Stimulated activated naive CD4-positive, alpha-beta T cell treated with Interleukin-2 at 50 U/mL for 16 hours (primary cell): ENCODE results near the gene NUMA1.

Source experiments
- DNase-seq: peaks from one replicate; lab custom pipeline; 2025; lab: John Stamatoyannopoulos, UW

The NUMA1 gene

GRCh38 chr11:72023335-72023734, 57.0 kb downstream of the NUMA1 start:
- DNase-seq: no peak

DNA sequence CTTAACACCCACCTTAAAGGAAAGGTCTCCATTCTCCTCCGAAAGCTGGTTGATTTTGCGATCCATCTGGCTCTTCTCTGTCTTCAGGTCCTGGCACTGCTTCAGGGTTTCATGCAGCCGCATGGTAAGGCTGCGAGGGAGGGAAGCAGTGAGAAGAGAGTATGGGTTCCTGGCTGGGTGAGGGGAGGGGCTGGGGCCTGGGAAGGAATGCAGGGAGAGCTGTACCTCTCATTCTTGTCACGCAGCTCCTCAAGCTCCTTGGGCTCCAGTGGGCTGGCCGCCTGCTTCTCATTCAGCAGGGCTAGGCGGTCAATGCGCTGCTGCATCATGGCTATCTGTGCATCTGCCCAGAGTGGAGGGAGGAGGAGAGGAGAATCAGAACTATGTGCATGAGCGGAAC, 62.2 kb downstream of the NUMA1 start:
- no peak for DNase-seq

- DNase-seq: no peak
Measured at GRCh38 chr11:72015511-72016061, 64.8 kb downstream of the NUMA1 start.

- DNase-seq: no peak
Measured at GRCh38 chr11:72014761-72015320, 65.5 kb downstream of the NUMA1 start.

DNA sequence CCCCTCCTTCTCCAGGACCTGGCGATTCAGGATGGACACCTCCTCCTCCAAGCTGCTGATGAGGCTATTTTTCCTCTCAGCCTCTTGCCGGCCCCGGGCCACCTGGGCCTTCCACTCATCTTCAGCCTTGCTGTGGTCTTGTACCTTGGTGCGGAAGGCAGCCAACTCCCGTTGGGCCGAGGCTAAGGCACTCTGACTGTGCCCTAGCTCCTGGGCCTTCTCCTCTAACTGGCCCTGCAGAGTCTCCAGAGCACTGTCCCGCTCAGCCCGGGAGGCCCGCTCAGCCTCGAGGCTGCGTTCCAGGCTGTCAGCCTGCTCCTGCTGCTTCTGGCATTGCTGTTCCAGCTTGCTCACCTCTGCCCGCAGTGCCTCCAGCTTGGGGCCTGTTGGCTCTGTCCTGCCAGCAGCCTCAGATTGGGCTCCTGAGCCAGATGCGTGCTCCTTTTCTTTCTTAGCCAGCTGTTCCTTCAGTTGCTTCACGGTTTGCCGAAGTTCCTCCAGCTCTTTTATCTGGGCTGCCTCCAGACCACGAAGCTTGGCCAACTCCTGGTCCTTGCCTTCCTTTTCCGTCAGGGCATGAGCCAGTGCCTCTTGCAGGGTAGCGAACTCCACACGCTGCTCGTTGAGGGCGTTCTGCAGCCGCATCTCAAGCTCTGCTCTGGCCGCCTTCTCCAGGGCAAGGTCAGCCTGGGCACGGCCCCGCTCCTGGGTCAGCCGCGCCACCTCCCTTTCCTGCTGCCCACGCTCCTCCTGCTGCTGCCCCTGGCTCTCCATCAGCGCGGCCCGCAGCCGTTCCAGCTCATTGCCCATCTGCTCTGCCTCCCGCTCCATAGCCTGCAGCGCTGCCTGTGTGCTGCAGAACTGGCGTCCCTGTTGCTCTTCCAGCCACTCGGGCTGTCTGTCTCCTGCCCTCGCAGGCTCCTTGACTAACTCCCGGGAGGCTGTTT, 66.3 kb downstream of the NUMA1 start:
- no peak for DNase-seq

DNA sequence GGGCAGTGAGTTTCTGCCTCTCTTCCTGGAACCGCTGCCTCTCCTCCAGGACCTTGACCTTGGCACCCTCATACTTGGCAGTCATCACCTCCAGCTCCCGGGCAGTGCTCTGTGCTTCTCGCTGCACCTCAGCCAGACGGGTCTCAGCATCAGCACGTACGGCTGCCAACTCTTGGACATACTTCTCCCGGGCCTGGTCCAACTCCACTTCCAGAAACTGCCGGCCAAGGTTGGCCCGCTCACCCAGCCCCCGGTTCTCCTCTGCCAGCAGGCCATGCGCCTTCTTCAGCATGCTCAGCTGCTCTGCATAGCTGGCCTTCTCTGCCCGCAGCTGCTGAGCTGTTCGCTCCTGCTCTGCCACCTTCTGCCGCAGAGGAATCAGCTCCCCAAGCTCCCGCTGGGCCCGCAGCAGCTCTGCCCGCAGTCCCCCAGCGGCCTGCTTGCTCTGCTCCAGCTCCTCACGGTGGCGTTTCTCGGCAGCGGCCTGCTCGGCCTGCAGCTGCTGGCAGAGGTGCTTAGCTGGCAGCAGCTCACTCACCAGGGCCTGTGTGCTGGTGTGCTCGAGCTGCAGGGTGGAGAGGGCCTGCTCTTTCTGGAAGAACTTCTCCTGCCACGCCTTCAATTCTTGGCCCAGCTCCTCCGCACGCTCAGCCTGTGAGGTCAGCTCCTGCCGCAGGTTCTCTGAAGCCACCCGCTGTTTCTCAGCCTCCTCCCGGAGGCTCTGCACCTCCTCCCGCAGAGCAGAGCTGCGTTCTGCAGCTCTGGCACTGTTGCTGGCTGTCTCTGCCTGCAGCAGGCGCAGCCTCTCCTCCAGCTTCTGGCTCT, 67.2 kb downstream of the NUMA1 start:
- no peak for DNase-seq

DNA sequence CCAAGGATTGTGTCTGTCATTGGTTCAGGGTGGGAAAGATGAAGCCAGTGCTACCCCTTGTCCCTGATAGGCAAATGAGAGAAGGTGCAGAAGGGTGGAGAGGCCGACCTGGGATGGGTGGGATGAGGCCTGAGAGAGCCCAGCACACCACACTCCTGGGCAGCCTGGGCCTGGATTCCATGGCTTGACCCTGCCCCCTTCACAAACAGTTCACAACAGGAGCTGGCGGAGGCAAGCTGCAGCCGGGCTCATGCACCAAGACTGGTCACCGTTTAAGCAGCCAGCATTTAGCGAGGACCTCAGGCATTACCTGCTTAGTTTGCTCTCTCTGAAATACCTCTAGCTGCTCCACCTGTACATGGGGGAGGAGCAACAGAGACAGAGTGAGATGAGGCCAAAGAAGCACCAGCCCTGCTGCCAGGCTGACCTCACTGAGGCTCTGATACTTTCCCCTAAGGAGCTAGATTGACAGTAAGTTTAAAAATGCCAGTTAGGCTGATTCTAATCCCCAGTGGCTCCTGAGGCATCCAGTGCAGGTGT, 68.2 kb downstream of the NUMA1 start:
- DNase-seq: no peak

- no peak for DNase-seq
Measured at GRCh38 chr11:72010529-72011233, 69.7 kb downstream of the NUMA1 start.

DNA sequence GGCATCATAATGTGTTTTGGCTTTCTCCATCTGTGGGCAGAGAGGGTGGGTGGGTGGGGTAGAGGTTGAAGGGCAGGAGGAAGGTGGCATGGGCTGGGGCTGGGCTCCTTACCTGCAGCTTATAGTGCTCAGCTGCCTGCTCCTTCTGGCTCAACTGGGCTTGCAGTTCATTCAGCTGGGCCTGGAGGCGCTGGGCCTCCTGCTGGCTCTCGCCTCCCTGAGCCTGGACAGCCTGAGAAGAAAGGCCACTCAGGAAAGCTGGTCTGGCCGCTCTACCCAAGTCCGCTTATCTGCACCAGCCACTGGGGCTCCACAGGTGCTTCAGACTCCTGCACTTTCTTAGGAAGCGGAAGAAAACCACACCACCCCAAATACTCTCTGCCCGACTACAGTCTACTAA, 71.2 kb downstream of the NUMA1 start:
- no peak for DNase-seq

DNA sequence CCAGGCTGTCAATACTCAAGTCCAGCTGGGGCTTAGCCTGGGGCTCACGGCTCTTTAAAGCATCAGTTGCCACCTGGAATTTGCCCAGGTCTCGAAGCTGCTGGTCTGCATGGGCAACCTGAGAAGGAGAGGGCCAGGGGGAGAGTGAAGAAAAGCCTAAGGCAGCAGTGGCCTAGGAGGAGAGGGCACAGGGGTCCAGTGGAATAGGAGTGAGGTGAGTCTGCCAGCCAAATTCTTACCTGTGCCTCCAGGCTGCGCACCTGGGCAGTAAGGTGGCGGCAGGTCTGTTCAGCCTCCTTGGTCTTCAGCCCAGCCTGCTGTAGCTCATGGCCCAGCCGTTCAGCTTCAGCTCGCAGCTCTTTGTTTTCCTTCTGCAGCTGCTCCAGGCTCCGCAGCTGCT, 71.6 kb downstream of the NUMA1 start:
- DNase-seq: no peak

DNA sequence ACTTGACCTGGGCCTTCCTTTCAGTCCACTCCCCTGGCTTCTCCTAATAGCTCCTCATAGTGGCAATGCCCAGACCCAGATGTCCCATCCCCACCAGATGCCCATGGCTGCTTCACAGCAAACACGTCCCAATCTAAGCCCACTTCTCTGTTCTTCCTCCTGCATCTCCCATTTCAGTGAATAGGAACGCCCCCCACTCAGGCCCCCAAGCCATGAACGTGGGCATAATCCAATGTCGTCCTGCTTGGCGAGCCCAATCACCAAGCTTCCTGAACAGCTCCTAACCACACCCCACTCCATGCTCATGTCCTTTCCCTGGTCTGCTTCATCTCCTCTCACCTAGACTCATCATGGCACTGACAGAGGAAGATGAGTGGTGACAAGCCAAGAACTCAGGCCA, 72.8 kb downstream of the NUMA1 start:
- no peak for DNase-seq

- no peak for DNase-seq
Measured at GRCh38 chr11:72007089-72007476, 73.3 kb downstream of the NUMA1 start.

- no peak for DNase-seq
Measured at GRCh38 chr11:72006309-72007088, 73.8 kb downstream of the NUMA1 start.

DNA sequence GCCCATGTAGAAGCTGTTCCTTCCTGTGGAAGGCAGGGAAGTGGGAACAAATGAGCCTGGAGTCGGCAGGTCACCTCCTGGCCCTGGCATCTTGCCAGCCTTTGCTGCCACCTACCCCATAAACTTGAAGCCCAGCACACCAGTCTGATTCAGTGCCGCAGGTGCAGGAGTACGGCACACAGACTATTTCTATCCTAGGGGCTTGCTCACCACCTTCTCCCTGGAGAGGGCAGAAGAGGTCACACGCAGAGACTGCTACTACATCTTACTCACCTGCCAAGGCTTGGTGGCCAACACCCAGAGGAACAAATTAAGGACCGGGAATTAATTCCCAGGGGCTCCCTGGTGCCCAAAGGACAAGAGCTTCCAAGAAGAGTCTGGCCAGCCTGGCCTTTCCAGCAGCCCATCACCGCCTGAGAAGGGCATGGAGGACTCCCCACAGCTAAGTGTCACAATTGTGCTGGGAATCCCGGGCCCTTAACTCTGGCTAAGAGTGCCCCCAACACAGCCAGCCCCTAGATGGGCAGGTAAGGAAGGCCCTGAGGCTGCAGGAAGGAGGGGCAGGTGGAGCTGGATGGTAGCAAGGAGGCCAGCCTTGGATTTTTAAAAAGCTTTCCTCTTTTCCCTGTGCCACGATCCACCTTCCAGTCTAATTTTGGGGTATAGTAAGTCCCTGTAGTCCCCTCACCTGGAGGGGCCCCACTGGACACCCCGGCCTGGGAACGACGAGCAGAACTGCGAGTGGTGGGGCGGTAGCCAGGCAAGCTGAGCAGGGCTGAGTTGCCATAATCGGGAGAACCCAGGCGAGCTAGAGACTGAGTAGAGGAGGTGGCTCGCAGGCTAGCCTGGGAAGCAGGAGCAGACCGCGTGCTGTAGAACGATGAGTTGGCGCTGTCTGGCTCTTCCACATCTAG, 74.7 kb downstream of the NUMA1 start:
- no peak for DNase-seq

DNA sequence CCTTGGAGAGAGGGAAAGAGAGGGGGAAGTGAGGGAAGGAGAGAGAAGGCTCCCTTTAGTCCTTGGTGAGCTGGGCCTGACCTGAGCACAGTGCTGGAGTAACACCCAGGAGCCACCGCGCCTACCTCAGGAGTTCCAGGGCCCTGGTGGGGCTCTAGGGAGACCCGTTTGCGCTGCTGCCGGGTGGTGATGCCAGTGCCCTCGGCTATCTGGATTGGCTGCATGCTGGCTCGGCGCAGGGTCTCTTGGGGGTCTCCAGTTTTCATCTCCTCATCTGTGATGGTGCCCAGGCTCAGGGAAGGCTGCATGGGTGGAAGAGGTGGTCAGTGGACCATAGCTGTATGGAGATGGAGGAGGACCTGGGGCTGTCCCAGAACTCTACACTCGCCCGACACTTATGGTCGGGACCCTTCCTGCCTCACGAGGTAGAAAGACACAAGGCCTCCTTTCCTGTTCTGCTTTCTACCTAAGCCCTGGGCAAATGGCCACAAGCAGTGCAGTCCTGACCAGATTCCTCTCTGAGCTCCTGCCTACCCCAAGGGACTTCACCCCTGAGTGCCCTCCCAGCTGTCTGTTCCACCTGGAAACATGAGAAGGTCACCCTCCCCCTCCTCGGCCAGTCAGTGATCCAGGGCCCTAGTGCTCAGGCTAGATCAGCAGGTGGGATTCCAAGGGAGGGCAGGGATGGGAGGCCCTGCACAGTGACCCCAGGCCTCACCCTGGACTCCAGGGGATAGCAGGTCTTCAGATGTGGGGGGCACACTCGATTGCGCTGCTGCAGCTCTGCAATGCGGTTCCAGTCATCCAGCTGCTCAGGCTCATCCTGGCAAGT, 75.6 kb downstream of the NUMA1 start:
- DNase-seq: no peak

DNA sequence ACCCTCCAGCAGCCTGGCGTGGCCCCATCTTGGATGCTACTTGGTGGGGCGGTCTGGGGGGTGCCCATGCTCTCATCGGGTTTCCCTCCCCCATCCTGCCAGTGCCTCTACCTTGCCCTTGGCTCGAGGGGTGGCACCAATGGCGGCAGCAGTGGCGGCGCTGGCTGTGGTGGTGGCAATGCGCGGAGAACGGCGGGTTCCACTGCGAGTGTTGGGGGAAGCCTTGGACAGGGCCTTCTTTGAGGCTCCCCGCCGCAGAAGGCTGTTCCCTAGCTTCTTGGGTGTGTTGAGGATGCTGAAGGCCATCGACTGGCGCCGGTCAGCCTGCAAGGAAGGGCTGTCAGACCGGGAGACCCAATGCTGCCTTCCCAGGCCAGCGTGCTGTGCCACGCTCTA, 76.6 kb downstream of the NUMA1 start:
- DNase-seq: no peak

- DNase-seq: no peak
Measured at GRCh38 chr11:72002841-72003775, 77.2 kb downstream of the NUMA1 start.
